ENCODE measurements around the gene LRTM1. TPM values are rescaled to one million over a fixed set of nuclear protein-coding genes. Genes with fewer than 3 reads are reported as not detected.

The LRTM1 gene
- total RNA-seq, 1 experiment from 2014 or later, result not detected

DNA sequence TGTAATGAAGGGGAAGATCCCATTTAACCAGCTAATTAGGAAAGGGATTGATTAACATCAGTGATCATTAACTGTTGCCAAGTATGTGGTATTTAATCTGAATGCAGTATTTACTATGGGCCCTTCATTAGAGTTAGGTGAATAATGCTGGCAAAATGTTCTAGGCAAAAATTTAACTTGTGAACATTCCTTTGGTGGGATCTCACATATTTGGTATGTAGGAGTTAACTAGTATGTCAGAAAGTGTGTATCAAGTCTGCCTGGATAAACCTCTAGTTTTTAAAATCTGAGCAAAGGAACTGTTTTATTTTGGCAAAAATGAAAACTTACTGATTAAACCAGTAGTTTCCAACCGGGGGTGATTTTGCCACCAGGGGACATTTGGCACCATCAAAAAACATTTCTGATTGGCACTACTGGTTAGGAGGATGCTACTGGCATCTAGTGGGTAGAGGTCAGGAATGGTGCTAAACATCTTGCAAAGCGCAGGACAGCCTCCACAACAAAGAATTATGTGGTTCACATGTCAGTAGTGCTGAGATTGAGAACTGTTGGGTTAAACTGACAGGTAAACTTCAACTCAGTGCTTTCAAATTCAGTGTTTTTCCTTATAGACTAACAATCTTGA lies 22.5 kb downstream of the LRTM1 start:
- Histone ChIP-seq H3T11ph (ENCODE audit: low read length) (no peak overlapping the region), H3K23ac (ENCODE audit: insufficient read length, low read depth, low read length) (no peak overlapping the region), H2BK15ac (ENCODE audit: low read depth, low read length) (no peak overlapping the region), H4K5ac (ENCODE audit: insufficient read length, low read depth, low read length) (no peak overlapping the region), H2BK20ac (ENCODE audit: low read depth, low read length, poor library complexity, severe bottlenecking) (no peak overlapping the region), H3K9me3 (ENCODE audit: control insufficient read depth, low read depth, low read length) (no peaks in the 10 kb centered on the region), H2BK5ac (ENCODE audit: insufficient read length, low read length) (no peak overlapping the region), H3K23me2 (ENCODE audit: insufficient read length, low read depth, low read length, poor library complexity, severe bottlenecking) (no peaks in the 10 kb centered on the region), H2AFZ (ENCODE audit: low read length) (no peak overlapping the region), H3K14ac (ENCODE audit: insufficient read depth, low read length) (no peak overlapping the region), H4K8ac (replicated peaks; ENCODE audit: insufficient read length, low read depth, low read length) (no peak overlapping the region), H4K20me1 (ENCODE audit: control insufficient read depth, insufficient read depth, insufficient read length) (no peaks in the 10 kb centered on the region), H3K79me1 (ENCODE audit: insufficient read depth, low read depth, low read length, poor library complexity, severe bottlenecking) (no peaks in the 10 kb centered on the region), H3K9ac (ENCODE audit: extremely low read depth, insufficient read length, low read length) (no peak overlapping the region), H3K79me2 (ENCODE audit: insufficient read depth, low read length) (no peaks in the 10 kb centered on the region), H3K27ac (ENCODE audit: insufficient read length, low read depth, low read length) (no peak overlapping the region), H3K4me2 (ENCODE audit: insufficient read depth, insufficient read length, low read length) (no peak overlapping the region), H2AK5ac (ENCODE audit: insufficient read length, low read length) (no peak overlapping the region), H3K4me1 (ENCODE audit: insufficient read depth, low read length) (no peaks in the 10 kb centered on the region), H3K56ac (ENCODE audit: insufficient read length, low read depth, low read length) (no peak overlapping the region), H2BK12ac (ENCODE audit: insufficient read length, low read depth, low read length) (no peak overlapping the region), H3K27me3 (ENCODE audit: insufficient read depth, low read length) (no peaks in the 10 kb centered on the region), H3K4ac (ENCODE audit: low read depth, low read length) (no peak overlapping the region), H3K18ac (ENCODE audit: insufficient read length, low read depth, low read length) (no peak overlapping the region), H2BK120ac (ENCODE audit: low read depth, low read length, poor library complexity, severe bottlenecking) (no peak overlapping the region), H4K91ac (ENCODE audit: insufficient read length, low read depth, low read length) (no peak overlapping the region)
- H3K4me1 Mint-ChIP-seq, result no peaks in the 10 kb centered on the region
- H3K9me3 Mint-ChIP-seq, result no peaks in the 10 kb centered on the region
- TF ChIP-seq, protein P1, sequence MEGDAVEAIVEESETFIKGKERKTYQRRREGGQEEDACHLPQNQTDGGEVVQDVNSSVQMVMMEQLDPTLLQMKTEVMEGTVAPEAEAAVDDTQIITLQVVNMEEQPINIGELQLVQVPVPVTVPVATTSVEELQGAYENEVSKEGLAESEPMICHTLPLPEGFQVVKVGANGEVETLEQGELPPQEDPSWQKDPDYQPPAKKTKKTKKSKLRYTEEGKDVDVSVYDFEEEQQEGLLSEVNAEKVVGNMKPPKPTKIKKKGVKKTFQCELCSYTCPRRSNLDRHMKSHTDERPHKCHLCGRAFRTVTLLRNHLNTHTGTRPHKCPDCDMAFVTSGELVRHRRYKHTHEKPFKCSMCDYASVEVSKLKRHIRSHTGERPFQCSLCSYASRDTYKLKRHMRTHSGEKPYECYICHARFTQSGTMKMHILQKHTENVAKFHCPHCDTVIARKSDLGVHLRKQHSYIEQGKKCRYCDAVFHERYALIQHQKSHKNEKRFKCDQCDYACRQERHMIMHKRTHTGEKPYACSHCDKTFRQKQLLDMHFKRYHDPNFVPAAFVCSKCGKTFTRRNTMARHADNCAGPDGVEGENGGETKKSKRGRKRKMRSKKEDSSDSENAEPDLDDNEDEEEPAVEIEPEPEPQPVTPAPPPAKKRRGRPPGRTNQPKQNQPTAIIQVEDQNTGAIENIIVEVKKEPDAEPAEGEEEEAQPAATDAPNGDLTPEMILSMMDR (conservative IDR thresholded peaks at IDR 0.05), result no peak
- H3K4me3 Mint-ChIP-seq, result no peak overlapping the region
- H3K27ac Mint-ChIP-seq, result no peak overlapping the region
- no peak for DNase-seq
- no CpG with 5 or more reads among the region's 2 CpGs for WGBS (ENCODE audit: extremely low coverage, insufficient read length, low lambda C conversion rate)
- H3K27me3 Mint-ChIP-seq (ENCODE audit: low read depth), result no peaks in the 10 kb centered on the region
- H3K36me3 Mint-ChIP-seq (ENCODE audit: insufficient read depth in 1 of 3, low read depth in 3 of 3), result peaks cover 0 to 5% (median 0%) of the 10 kb centered on the region in 3 experiments; a peak in 3 of 7 replicates

All from H9 (cell line).